ENCODE measurements around the gene COL4A2.

GRCh38 chr13:110418944-110419343 lies 111.9 kb downstream of the COL4A2 start:
- TF ChIP-seq REST (IDR thresholded peaks at IDR 0.05; ENCODE audit: low read depth), result no peak
- TF ChIP-seq JUND (IDR thresholded peaks at IDR 0.05), result no peak
- TF ChIP-seq CTCF (IDR thresholded peaks at IDR 0.05 in 2 of 3, conservative IDR thresholded peaks at IDR 0.05 in 1 of 3; ENCODE audit: borderline replicate concordance in 1 of 3, insufficient read depth in 1 of 3, low read depth in 2 of 3, low read length in 2 of 3), result no peak
